ENCODE results near the gene HK3.

Gene HK3

GRCh38 chr5:176902102-176902814, 3.1 kb upstream of the HK3 start:
- DNase-seq = no peak

GRCh38 chr5:176901260-176902101, 2.3 kb upstream of the HK3 start:
- DNase-seq = peak; percentile 18

GRCh38 chr5:176900780-176901204, 1.6 kb upstream of the HK3 start:
- DNase-seq = no peak

- DNase-seq = no peak
These were observed 1.0 kb upstream of the HK3 start for GRCh38 chr5:176899946-176900779.

GRCh38 chr5:176897263-176897662, 1.9 kb downstream of the HK3 start:
- DNase-seq = no peak

DNA sequence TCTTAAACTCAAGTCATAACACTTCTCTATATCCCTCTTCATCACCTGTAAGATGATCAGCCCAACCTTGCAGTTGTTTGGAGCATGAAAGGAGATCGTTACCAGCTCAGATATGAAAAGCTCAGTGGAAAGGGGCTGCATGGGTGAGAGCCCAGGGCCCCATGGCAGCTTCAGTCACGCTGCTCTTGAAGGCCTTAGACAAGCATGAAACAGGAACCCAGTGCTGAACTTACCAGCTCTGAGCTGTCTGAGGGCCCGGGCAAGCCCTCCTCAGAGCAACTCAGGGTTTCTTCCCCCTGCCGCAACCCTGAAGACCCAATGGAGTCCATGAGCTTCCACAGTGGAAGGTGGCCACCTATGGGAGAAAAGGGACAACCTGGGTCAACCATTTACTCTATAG, 3.3 kb downstream of the HK3 start:
- no peak for DNase-seq

- DNase-seq = no peak
These were observed 4.8 kb downstream of the HK3 start for GRCh38 chr5:176894298-176894697.

DNA sequence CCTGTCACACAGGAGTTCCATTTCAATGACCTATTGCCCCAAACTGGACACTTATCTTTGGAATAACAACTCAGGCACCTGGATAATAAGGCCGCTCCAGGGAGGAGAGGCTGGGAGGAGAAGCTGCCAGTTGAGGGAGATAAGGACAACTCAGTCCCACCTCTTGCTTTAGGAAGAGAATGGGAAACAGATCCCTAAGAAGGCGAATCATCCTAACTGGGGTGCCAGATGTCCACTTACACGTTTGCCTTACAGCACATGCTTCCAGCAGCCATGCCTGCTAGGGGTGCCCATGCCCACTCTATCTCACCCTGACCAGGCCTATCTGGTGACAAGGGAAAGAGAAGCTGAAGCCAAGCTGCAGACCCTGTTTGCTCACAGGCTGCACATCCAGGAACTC, 6.5 kb downstream of the HK3 start:
- no peak for DNase-seq

GRCh38 chr5:176891331-176891958, 7.7 kb downstream of the HK3 start:
- DNase-seq = no peak

DNA sequence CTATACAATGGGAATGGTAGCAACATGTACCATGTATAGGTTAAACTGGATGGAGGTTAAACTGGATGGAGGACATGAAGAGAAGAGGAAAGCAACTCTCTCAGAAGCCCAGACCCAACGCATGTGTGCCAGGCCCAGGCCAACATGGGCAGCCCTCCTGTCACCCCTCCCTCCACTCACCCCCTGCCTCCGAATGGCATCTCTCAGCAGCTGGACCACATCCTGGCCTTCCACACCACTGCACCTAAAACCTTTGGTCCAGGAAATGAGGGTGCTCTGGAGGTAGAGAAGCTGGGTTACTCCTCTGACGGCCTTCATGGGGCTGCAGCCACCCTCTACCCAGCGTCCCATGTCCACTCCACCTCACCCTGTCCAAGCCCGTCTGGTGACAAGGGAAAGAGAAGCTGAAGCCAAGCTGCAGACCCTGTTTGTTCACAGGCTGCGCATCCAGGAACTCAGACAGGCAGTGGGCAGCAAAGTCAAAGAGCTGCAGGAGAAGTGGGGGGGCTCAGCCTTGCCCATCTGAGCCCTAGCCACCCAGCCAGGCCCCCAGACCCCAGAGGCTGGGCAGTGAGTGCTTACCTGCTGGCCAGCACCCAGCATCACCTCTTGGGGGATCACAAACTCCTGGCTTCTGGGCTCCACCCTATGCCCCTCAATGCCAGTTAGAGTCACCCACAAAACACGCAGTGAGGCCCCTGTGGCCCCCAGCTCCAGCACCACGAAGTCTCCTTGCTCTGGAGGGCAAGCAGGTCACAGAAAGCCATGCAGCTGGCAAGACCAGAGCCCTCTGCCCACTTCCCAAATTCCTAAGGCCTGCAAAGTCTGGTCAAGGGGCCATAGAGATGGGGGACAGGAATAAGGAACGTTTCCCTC, 8.5 kb downstream of the HK3 start:
- no peak for DNase-seq

GRCh38 chr5:176889321-176890280, 9.5 kb downstream of the HK3 start:
- DNase-seq = no peak

DNA sequence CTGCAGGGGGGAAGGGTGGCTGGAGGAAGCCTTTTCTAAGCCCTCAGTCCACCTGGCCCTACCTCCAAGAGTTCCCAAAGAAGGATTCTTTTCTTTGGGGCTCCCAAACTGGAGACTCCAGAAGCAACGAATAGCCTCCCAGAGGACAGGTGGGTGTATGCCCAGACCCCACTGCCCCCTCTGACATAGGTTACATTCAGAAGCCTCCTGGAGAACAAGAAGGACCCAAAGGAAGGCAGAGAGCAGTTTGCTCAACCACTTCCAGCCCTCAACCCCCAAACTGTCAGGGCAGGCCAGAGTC, 10.3 kb downstream of the HK3 start:
- no peak for DNase-seq

GRCh38 chr5:176888016-176888864, 10.9 kb downstream of the HK3 start:
- no peak for DNase-seq

DNA sequence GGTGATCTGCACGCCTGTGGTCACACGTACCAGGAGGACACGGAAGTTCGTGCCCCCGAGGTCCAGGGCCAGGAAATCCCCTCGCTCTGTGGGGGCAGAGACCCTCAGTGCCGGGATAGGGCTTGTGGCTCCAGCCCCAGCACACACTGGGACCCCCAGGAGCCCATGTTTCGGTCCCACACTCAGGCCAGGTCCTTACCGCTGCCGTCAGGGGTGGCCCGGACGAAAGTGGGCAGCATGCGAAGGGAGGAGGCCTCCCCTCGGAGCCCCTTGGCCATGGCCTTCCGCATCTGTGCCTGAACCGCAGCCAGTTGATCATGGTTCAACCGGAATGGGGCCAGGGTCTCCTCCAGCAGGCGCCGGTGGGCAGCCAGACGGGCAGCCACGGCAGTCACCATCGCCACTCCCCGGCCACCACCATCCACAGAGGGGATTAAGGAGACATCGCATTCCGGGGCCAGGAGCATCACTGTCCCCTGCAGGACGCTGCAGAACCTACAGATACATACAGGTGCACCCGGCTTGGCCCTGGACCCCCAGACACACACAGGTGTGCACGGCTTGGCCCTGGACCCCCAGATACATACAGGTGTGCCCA, 11.8 kb downstream of the HK3 start:
- no peak for DNase-seq

GRCh38 chr5:176886336-176887251, 12.6 kb downstream of the HK3 start:
- no peak for DNase-seq

DNA sequence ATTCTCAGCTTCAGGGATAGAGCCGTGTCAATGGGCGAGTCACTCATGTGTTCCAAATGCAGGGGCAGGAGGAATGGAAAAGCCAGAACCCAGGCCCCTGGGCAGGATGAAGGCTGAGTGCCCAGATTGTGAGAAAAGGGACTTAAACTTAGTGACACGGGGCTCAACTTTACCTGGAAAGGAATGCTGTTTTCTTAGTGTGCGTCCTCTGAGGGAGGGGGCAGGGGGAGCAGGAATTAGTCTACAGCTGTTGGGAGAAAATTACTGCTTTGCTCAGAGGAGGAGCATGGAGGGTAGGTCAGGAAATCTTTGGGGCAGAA, 14.6 kb downstream of the HK3 start:
- DNase-seq = no peak

DNA sequence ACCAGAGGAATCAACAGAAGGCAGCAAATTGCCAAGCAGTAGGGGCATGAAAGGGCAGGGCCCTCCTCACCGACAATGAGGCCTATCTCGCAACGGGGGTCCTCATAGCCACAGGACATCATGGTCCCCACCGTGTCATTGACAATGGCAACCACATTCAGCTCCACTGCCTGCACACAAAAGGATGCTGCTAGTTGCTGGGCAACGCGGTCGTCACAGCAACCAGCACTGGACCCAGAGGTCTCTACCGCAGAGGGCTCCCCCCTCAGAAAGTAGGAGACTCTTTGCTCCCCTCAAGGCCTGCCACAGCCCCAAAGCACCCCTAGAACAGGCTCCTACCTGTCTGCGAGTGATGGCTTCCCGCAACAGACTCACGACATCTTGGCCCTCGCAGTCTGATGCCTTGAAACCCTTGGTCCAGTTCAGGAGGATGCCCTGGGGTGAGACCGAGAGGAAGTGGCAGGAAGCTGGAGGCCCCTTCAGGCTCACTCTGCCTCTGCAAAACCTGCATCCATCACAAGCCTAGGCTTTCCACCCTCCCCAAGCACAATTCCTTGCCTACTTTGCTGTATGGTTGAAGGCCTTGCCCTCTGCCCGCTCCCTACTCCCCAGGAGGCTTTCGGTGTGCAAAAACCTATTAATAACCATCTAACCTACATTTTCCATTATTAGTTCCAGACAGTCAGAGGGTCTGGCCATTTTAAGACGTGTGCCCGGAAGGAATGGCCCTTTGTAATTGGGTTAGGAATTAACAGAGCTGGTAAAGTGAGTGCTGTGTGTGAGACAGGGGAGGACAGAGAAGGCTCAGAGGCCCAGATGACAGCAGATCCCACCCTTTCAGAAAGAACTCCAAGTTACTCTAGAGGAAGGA, 15.2 kb downstream of the HK3 start:
- no peak for DNase-seq

GRCh38 chr5:176882567-176882903, 16.6 kb downstream of the HK3 start:
- DNase-seq = no peak

Measured in activated naive CD4-positive, alpha-beta T cell treated with Interleukin-2 at 50 U/mL for 16 hours (primary cell).